Stimulated activated naive CD8-positive, alpha-beta T cell treated with anti-CD3 and anti-CD28 coated beads, Interleukin-15, amount 100 ng/mL, for 72 hours (primary cell): ENCODE results near the gene DUS1L.

Source experiments
- ATAC-seq: fragments of 150-1000 bp; cut with Tn5 transposase; 2 replicates; pipeline ENCODE4 v1.10.0; 2021; ENCODE audit warnings: mild to moderate bottlenecking, moderate library complexity
- DNase-seq, 2 donors: peaks; one replicate each; pipeline ENCODE4 v3.0.0; 2021 to 2022
- H3K27ac Mint-ChIP-seq, 2 donors: one replicate each; pipeline ENCODE4 v1.8.0; 2022; ENCODE audit warnings: mild to moderate bottlenecking in 2 of 2, mixed read lengths in 2 of 2, moderate library complexity in 2 of 2
- H3K27me3 Mint-ChIP-seq: one replicate; pipeline ENCODE4 v1.8.0; 2022; ENCODE audit warnings: mixed read lengths
- H3K4me1 Mint-ChIP-seq: one replicate; pipeline ENCODE4 v1.8.0; 2022; ENCODE audit warnings: mild to moderate bottlenecking, mixed read lengths
- H3K4me3 Mint-ChIP-seq, 2 donors: one replicate each; pipeline ENCODE4 v1.8.0; 2022; ENCODE audit warnings: mild to moderate bottlenecking in 2 of 2, mixed read lengths in 2 of 2, moderate library complexity in 1 of 2
- H3K9me3 Mint-ChIP-seq, 2 donors: one replicate each; pipeline ENCODE4 v1.8.0; 2022; ENCODE audit warnings: mixed read lengths in 2 of 2

DUS1L gene

DNA sequence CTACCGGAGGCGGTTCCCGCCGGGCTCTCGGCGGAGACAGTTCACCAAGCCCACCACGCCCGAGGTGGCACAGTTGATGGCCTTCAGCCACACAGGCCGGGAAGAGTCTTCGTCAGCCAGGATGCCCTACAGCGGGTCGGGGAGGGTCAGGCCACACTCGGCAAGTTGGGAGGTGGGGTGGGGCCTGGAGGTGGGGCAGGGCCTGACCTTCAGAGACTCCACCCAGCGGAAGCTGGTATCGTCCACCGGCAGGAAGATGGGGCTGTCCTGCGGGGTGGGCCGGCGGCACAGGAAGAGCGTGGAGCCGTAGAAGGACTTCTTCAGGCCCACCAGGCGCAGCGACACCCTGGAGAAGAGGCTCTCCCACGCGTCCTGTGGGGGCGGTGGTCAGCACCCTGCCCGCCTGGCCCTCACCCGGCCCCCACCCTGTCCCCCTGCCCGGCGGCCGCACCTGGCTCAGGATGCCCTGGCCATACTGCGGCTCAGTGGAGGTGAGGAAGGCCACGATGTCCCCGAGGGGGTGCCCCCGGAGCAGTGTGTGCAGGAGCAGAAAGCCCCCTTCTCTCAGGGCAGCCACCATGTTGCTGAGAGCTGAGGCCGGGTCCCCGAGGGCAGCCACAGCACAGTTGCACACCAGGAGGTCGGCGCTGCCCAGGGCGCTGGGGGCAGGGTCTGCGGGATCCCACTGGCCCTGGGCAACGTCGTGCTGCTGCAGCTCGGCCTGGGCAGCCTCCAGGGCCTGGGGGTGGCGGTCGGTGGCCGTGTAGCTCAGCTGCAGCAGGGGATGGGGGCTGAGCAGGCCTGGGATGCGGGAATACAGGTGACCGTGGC is 19.6 kb upstream of the DUS1L start:
- no peak for DNase-seq
- Mint-ChIP-seq H3K27me3 (no peaks in the 10 kb centered on the region), H3K4me1 (no peaks in the 10 kb centered on the region), H3K4me3 (no peak overlapping the region), H3K9me3 (no peaks in the 10 kb centered on the region), H3K27ac (no peak overlapping the region)
- no peak for ATAC-seq

DNA sequence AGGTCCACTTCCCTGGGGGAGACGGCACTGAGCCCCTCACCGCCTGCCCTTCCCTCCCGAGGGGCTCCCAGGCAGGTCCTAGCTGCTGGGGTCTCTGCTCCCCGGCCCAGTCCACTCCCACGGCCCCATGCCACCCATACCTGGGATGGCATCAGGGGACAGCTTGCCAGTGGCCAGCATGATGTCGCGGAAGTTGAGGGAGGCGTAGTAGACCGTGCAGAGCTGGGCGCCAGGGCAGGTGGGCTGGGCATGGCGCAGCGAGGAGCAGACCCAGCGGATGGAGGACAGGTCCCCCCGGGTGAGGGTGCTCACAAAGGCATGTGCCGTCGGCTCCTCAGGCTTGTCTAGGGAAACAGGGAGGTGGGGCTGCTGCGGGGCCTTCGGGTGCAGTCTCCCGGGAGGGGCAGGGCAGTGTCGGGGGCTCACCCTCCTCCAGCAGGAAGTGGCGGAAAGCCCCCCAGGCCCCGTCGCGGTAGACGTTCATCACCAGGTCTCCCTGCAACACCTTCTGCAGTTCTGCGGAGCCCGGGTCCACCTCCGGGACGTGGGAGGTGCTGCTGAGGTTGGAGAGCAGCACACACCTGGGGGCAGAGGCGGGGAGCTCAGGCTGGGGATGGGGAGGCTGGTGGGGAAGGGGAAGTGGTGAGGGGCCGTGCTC is 18.9 kb upstream of the DUS1L start:
- H3K4me3 Mint-ChIP-seq = no peak overlapping the region
- no peaks in the 10 kb centered on the region for H3K27me3 Mint-ChIP-seq
- H3K4me1 Mint-ChIP-seq = no peaks in the 10 kb centered on the region
- H3K9me3 Mint-ChIP-seq = no peaks in the 10 kb centered on the region
- ATAC-seq = no peak
- peak overlapping the region in 1 of 2 donors; percentile 75 for H3K27ac Mint-ChIP-seq
- DNase-seq = no peak

DNA sequence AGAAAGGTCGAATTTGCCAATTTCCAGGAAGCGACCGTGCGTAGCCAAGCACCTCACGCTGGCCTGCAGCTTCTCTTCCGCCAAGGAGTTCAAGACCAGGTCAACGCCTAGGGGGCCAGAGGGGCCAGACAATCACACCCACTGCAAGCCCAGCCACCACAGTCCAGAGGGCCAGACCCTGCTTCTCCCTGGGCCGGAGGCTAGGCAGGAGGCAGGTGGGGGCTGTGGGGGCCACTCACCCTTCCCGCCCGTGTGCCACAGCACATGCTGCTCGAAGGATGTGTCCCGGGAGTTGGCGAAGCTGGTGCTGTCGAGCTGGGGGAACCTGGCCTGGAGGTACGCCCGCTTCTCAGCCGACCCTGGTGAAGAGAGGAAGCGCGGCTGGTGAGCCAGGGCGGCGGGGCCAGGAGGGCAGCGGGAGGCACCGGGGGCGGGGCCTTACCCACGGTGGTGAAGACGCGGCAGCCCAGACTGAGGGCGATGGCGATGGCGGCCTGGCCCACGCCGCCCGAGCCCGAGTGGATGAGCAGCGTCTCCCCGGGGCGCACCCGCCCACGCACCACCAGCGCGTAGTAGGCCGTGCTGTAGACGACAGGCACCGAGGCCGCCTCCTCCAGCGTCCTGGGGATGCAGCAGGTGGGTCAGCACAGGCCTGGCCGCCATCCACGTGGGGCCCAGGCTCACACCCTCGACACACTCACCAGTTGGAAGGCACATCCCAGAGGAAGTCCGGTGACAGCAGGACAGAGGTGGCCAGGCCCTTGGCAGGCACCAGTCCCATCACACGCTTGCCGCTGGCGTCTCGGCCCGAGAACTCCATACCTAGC is 18.1 kb upstream of the DUS1L start:
- no peaks in the 10 kb centered on the region for H3K9me3 Mint-ChIP-seq
- no peak overlapping the region for H3K4me3 Mint-ChIP-seq
- DNase-seq (no peak), ATAC-seq (no peak)
- no peaks in the 10 kb centered on the region for H3K27me3 Mint-ChIP-seq
- no peaks in the 10 kb centered on the region for H3K4me1 Mint-ChIP-seq
- H3K27ac Mint-ChIP-seq = no peak overlapping the region

DNA sequence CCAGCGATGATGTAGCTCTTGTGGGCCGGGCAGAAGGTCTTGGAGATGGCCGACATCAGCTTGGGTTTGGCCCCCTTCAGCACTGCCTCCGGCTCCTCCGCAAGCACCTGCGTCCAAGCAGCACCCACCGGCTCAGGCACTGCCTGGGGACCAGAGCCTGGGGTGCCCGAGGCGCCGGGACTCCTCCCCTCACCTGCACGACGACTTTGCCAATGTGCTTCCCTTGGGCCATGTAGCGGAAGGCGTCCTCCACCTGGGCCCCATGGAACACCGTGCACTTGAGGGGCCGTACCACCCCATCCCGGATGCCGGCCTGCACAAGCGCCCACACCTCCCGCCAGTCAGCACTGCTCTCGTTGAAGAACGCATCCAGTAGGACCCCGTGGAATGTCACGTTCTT is 17.4 kb upstream of the DUS1L start:
- Mint-ChIP-seq H3K4me3 (no peak overlapping the region), H3K27ac (no peak overlapping the region), H3K9me3 (no peaks in the 10 kb centered on the region), H3K4me1 (no peaks in the 10 kb centered on the region), H3K27me3 (no peaks in the 10 kb centered on the region)
- no peak for ATAC-seq
- no peak for DNase-seq

DNA sequence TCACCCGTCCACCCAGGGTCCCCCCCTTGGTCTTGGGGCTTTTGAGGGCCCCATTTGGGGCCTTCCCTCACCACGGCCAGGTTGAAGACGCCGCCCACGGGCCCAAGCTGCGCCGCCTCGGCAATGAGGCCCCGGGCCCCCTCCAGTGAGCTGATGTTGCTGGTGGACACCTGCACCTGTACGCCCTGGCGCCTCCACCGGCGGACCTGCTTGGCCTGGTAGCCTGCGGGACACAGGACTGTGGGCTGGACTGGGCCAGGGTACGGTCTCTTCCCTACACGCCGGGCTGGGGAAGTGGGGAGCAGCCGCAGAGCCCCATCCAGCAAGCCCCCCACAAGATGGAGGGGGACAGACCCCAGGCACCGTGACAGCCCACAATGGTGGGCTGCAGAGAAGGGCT is 16.9 kb upstream of the DUS1L start:
- H3K27me3 Mint-ChIP-seq = no peaks in the 10 kb centered on the region
- H3K9me3 Mint-ChIP-seq = no peaks in the 10 kb centered on the region
- H3K4me1 Mint-ChIP-seq = no peaks in the 10 kb centered on the region
- no peak for DNase-seq
- no peak overlapping the region for H3K27ac Mint-ChIP-seq
- no peak overlapping the region for H3K4me3 Mint-ChIP-seq
- ATAC-seq = no peak

DNA sequence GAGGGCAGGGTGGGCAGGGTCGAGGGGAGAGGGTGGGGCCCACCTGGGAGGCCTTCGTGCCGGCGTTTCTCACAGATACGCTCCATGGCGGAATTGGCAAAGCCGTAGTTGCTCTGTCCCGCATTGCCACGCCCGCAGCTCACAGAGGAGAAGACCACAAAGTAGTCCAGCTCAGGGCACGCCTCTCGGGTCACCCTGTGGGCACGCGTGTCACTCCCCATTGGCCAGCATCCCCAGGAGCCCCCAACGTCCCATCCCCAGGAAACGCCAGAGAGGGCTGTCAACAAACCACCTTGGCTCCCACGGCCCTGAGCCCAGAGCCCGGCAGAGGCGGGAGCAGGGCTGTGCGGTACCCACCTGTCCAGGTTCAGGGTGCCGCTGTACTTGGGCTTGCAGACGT is 16.4 kb upstream of the DUS1L start:
- no peak overlapping the region for H3K4me3 Mint-ChIP-seq
- no peaks in the 10 kb centered on the region for H3K27me3 Mint-ChIP-seq

DNA sequence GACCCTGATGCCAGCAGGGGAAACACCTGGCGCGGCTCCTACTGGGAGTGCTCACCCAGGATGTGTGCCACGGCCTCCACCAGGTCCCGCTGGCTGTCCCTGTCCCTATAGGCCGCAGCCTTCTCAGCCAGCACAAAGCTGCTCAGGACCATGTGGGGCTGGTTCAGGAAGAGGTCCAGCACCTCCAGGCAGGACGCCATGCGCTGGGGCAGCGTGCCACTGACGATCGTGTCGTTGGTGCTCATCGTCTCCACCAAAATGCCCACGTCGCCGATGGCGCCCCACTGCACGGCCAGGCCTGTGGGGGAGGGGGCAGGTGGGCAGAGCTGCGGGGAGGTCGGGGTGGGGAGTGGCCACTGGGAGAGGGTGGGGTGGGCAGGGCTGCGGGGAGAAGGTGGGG is 15.9 kb upstream of the DUS1L start:
- no peak overlapping the region for H3K27ac Mint-ChIP-seq
- no peaks in the 10 kb centered on the region for H3K27me3 Mint-ChIP-seq
- H3K4me3 Mint-ChIP-seq = no peak overlapping the region
- ATAC-seq (no peak), DNase-seq (no peak)
- no peaks in the 10 kb centered on the region for H3K9me3 Mint-ChIP-seq
- H3K4me1 Mint-ChIP-seq = no peaks in the 10 kb centered on the region

More for the DNA sequence above, 16.4 kb upstream of the DUS1L start:
- ATAC-seq (no peak), DNase-seq (no peak)
- Mint-ChIP-seq H3K27ac (no peak overlapping the region), H3K4me1 (no peaks in the 10 kb centered on the region), H3K9me3 (no peaks in the 10 kb centered on the region)

DNA sequence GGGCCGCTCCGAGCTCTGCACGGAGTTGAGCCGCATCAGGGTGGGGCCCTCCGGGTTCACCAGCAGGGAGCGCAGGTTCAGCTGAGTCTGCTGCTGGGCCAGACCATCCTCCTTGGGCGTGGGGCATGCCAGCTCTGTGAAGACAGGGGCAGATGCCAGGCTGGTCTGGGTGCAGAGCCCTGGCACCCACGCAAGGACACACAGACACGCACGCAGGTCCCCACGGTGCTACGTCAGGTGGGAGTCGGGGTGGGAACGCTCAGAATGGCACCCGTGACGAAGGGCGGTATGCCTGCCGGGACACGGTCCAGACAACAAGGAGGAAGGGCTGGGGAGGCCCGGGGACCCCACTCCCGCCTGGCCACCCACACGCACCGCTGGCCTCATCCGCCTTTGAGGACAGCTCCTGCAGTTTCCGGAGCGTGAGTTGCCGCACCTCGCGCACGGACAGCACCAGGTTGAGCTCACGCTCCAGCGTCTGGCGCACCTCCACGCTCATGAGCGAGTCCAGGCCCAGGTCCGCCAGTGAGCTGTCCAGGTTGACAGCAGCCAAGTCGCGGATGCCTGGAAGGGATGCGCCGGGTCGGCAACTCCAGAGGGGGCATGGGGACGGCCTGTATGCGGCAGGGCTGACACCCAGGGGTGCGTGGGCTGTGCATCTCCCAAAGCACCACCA is 15.3 kb upstream of the DUS1L start:
- peak overlapping the region in 1 of 2 donors; percentile 54 for H3K27ac Mint-ChIP-seq
- DNase-seq = no peak
- H3K9me3 Mint-ChIP-seq = no peaks in the 10 kb centered on the region
- no peak overlapping the region for H3K4me3 Mint-ChIP-seq
- no peaks in the 10 kb centered on the region for H3K4me1 Mint-ChIP-seq
- H3K27me3 Mint-ChIP-seq = no peaks in the 10 kb centered on the region
- no peak for ATAC-seq

DNA sequence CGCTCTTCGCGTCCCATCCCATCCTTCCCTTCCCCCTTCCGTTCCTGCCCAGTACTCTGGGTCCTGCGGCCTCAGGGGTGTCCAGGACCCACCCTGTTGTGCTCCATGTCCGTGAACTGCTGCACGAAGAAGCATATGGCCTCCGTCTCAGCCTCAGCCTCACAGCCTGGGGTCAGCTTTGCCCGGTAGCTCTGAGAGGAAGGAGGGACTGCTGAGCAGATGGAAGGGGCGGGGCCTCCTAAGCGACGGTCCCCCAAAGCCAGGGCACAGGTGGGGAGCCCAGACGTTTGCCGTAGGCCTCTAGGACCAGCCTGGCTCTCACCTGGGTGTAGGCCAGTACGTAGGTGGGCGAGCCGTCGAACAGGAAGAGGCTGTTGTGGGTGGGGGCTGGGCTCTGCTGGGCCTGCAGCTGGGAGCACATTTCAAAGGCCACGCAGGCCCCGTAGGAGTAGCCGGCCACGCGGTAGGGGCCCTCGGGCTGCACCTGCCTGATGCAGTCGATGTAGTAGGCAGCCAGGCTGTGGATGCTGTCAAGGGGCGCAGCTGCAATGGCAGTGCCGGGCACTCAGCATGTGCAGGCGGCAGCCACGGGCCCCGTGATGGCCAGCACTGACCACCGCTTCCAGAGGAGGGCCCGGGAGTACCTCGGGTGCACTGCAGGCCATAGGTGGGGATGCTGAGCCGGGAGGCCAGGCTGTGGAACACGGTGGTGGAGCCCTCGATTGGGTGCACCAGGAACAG is 14.6 kb upstream of the DUS1L start:
- H3K4me3 Mint-ChIP-seq = no peak overlapping the region
- H3K4me1 Mint-ChIP-seq = no peaks in the 10 kb centered on the region
- no peaks in the 10 kb centered on the region for H3K9me3 Mint-ChIP-seq
- H3K27ac Mint-ChIP-seq = no peak overlapping the region
- ATAC-seq (no peak), DNase-seq (no peak)
- H3K27me3 Mint-ChIP-seq = no peaks in the 10 kb centered on the region

DNA sequence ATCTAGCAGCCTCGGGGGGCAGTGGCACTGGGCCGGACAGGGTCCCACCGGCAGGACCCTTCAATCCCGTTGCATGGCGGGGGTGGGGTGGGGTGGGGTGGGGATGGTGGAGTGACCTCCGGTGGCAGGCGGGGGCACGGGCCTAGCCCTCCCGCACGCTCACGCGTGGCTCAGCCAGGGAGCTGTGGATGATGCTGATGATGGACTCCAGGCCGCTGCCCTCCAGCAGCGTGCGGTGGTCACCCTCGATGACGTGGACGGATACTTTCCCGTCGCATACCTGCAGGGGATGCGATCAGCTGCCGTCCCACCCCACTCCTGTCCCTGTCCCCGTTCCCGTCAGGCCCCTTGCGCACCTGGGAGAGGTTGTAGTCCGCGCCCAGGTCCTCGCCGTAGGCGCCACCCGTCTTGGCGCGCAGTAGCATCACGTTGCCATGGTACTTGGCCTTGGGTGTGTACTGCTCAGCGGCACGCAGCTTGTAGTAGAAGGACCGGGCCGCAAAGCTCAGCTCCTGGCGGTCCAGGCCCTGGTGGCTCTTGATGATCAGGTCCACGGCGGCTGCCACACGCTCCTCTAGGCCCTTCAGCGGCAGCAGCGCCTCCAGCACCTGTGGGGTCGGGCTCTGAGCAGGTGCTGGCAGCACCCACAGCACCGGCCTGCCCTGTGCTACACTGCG is 13.5 kb upstream of the DUS1L start:
- Mint-ChIP-seq H3K27ac (no peak overlapping the region), H3K4me3 (no peak overlapping the region), H3K4me1 (no peaks in the 10 kb centered on the region), H3K27me3 (no peaks in the 10 kb centered on the region), H3K9me3 (no peaks in the 10 kb centered on the region)
- no peak for ATAC-seq
- no peak for DNase-seq

DNA sequence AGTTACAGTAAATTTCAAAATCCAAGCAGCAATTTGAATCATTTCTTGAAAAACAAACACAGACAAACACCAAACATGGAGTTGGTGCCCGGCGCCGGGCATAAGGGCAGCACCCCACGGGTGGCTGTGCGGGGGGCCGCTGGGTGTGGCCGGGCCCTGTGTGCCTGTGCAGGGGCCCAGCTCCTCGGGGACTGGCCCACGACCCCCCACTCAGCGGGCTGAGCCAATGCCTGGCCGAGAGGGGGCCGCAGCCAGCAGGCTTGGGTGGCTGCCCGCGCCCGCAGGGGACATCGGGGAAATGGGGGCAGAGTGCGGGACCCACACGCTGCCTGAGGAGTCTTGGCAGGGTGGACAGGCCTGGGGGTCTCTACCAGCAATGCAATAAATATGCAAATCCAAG is 12.8 kb upstream of the DUS1L start:
- ATAC-seq = no peak
- H3K27ac Mint-ChIP-seq = no peak overlapping the region

DNA sequence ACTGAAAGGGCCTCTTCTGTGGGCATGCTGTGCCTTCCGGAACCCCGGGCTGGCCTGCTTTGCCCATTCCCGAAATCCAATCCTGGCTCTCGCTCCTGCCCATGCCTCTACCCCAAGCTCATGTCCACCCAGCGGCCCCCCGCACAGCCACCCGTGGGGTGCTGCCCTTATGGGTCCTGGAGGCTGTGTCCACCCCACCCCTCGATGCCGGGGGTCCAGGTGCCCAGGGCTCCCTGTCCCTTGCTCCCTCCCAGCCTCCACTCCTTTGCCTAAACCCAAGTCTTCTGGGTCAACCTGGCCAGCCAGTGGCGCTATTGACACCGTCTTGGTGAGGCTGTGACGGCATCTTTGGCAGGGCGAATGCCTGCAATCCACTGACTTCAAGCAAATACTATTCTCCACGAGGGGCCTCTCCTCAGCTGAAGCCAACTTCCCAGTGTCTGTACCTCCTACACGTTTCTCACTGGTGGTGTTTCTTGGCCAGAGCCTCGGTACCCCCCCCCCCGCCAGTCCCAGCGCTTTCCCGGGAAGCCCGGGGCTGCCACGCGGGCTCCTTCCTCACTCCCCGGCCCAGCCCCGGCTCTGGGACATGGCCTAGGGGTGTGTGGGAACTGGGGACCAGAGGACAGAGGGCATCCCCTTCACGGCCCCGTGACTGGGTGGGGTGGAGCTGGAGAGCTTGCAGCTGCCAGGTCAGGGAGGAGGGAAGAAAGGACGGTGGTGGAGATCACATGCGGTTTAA is 12.2 kb upstream of the DUS1L start:
- peak; percentile 14 for ATAC-seq
- Mint-ChIP-seq H3K4me1 (no peaks in the 10 kb centered on the region), H3K27me3 (no peaks in the 10 kb centered on the region), H3K9me3 (no peaks in the 10 kb centered on the region), H3K4me3 (no peak overlapping the region), H3K27ac (no peak overlapping the region)
- no peak for DNase-seq

More for the DNA sequence above, 12.8 kb upstream of the DUS1L start:
- Mint-ChIP-seq H3K4me1 (no peaks in the 10 kb centered on the region), H3K4me3 (no peak overlapping the region), H3K27me3 (no peaks in the 10 kb centered on the region), H3K9me3 (no peaks in the 10 kb centered on the region)
- no peak for DNase-seq

DNA sequence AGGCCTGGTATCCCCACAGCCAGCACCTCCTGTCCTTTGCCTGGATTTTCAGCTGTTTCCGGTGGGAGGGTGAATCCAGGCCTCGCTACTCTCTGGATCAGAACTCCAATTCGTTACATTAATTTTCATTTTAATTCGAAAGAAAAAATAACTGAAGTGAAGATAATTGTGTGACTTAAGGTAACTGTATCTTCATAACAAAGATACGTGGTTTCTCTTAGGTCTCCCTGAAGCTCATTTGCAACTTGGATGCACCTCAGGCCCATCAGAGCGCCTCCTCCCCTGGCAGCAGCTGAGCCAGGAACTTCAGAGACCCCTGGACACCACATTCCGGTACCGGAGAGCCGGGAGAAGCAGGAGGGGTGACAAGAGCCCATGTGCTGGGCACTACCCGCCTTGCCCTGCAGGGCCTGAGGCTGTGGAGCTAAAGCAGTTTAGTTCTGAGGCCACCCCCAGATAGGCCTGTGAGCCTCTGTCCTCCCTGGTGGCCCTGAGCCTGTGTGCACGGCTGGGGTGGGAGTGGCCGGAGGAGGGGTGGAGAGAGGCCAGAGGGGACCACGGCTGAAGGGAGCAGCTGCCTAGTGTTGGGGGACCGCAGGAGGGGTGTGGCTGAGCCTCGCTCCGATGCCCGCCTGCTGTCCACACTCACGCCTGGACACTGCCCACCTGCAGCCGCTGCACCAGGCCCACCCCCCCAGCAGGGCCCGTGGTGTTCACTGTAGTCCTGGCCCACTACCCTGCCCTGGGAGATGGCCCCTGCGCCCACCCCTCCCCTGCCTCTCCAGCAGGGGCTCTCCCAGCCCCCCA is 11.4 kb upstream of the DUS1L start:
- no peaks in the 10 kb centered on the region for H3K9me3 Mint-ChIP-seq
- no peaks in the 10 kb centered on the region for H3K27me3 Mint-ChIP-seq
- H3K27ac Mint-ChIP-seq = no peak overlapping the region
- no peaks in the 10 kb centered on the region for H3K4me1 Mint-ChIP-seq
- ATAC-seq (peak; percentile 30), DNase-seq (no peak)
- H3K4me3 Mint-ChIP-seq = no peak overlapping the region
